ENCODE data around the gene PALM2AKAP2. TPM values are rescaled to one million over a fixed set of nuclear protein-coding genes. Genes with fewer than 3 reads are reported as not detected.

The PALM2AKAP2 gene
- total RNA-seq, 4 donors from 2014 or later: 2.0 to 8.2 (median 3.6) TPM

DNA sequence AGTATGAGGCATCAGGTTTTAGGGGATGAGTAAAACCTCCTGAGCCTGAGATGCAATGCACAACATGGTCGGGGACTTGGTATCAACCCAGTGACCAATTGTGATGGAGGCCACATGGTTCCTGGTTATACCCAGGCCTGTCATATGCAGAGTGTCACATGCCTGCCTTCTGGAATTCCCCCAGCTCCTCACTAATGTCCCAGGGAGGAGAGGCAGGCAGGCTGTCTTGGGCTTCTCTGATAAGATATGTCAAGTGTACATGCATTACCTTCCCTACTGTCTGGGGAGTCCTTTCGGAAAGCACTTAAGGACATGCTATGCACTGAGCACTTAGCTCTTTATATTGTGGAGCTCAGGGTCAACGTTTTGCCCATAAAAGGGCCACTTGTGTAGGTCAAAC, 14.2 kb upstream of the PALM2AKAP2 start:
- no peak overlapping the region for H3K27ac ChIP-seq
- no peaks in the 10 kb centered on the region for H3K9me3 ChIP-seq
- no peak for TF ChIP-seq POLR2A (IDR thresholded peaks at IDR 0.05)
- TF ChIP-seq CTCF (IDR thresholded peaks at IDR 0.05): no peak
- TF ChIP-seq POLR2AphosphoS5 (IDR thresholded peaks at IDR 0.05): no peak
- TF ChIP-seq EP300 (IDR thresholded peaks at IDR 0.05): no peak
- WGBS, 2 donors (ENCODE audit: low coverage in 1 of 2): 62 to 88% methylated on average over 2 to 3 of the region's 3 CpGs
- no peak for ATAC-seq
- no peaks in the 10 kb centered on the region for H3K4me1 ChIP-seq
- H3K4me3 ChIP-seq: no peak overlapping the region
- no peaks in the 10 kb centered on the region for H3K36me3 ChIP-seq
- no peaks in the 10 kb centered on the region for H3K27me3 ChIP-seq

DNA sequence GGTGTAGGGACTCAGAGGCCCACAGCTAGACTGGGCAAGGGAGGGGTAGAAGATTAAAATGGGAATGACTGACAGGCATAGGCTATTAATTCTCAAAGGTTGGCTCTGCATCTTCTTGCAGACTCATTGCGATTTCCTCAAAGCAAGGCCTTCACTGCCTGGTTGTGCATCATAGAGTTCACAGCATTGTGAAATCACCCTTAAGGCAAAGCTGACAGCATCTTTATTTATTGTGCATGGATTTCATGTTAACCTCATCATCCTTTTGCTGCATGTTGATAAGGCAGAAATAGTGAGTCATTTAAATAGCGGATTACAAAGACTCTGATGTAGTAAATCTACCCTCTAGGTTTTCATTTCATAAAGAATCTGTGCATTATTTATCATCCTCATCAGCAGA, 13.6 kb upstream of the PALM2AKAP2 start:
- no peaks in the 10 kb centered on the region for H3K27me3 ChIP-seq
- no peaks in the 10 kb centered on the region for H3K36me3 ChIP-seq
- 88 to 94% methylated on average over 2 of the region's 2 CpGs for whole genome bisulfite sequencing, 2 donors (ENCODE audit: low coverage in 1 of 2)
- no peaks in the 10 kb centered on the region for H3K9me3 ChIP-seq
- TF ChIP-seq POLR2A (IDR thresholded peaks at IDR 0.05) (no peak), POLR2AphosphoS5 (IDR thresholded peaks at IDR 0.05) (no peak), EP300 (IDR thresholded peaks at IDR 0.05) (no peak), CTCF (IDR thresholded peaks at IDR 0.05) (no peak)
- no peak overlapping the region for H3K27ac ChIP-seq
- peaks cover 0 to 5% (median 4%) of the 10 kb centered on the region in 3 donors for H3K4me1 ChIP-seq
- H3K4me3 ChIP-seq: no peak overlapping the region
- ATAC-seq: no peak

DNA sequence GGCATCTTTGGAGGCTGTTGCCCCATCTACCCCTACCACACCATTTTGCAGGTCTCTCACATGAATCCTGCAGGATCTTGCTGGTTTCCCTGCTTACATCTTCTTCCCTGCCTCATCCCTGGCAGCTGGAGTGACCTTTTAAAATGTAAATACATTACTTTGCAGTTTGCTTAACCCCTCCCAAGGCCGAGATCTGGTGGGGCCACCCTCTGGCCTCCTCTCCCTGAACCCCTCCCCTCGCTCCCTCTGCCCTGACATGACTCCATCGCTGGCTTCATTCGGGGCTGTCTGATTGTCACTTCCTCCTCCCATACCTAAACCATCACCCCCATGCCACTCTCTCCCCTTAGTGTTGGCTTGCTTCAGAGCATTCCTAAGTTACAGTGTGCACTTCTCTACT, 12.6 kb upstream of the PALM2AKAP2 start:
- H3K36me3 ChIP-seq: no peaks in the 10 kb centered on the region
- H3K27ac ChIP-seq: no peak overlapping the region
- WGBS, 2 donors (ENCODE audit: low coverage in 1 of 2): 34 to 36% methylated on average over 4 of the region's 4 CpGs
- TF ChIP-seq POLR2AphosphoS5 (IDR thresholded peaks at IDR 0.05) (no peak), CTCF (IDR thresholded peaks at IDR 0.05) (no peak), EP300 (IDR thresholded peaks at IDR 0.05) (no peak), POLR2A (IDR thresholded peaks at IDR 0.05) (no peak)
- H3K9me3 ChIP-seq: no peaks in the 10 kb centered on the region
- peaks cover 6 to 15% (median 11%) of the 10 kb centered on the region in 3 donors for H3K4me1 ChIP-seq
- ATAC-seq: no peak
- no peaks in the 10 kb centered on the region for H3K27me3 ChIP-seq
- no peak overlapping the region for H3K4me3 ChIP-seq

GRCh38 chr9:109767814-109768213, 12.2 kb upstream of the PALM2AKAP2 start:
- Histone ChIP-seq H3K27ac (no peak overlapping the region), H3K36me3 (no peaks in the 10 kb centered on the region), H3K9me3 (no peaks in the 10 kb centered on the region), H3K4me3 (no peak overlapping the region), H3K27me3 (no peaks in the 10 kb centered on the region), H3K4me1 (peaks cover 6 to 18% (median 11%) of the 10 kb centered on the region in 3 donors)
- TF ChIP-seq CTCF (IDR thresholded peaks at IDR 0.05) (no peak), POLR2A (IDR thresholded peaks at IDR 0.05) (no peak), POLR2AphosphoS5 (IDR thresholded peaks at IDR 0.05) (no peak), EP300 (IDR thresholded peaks at IDR 0.05) (no peak)
- WGBS, 2 donors (ENCODE audit: low coverage in 1 of 2): 83% methylated on average over 1 of the region's 1 CpG; no CpG with 5 or more reads in 1 of the 2 donors
- no peak for ATAC-seq

DNA sequence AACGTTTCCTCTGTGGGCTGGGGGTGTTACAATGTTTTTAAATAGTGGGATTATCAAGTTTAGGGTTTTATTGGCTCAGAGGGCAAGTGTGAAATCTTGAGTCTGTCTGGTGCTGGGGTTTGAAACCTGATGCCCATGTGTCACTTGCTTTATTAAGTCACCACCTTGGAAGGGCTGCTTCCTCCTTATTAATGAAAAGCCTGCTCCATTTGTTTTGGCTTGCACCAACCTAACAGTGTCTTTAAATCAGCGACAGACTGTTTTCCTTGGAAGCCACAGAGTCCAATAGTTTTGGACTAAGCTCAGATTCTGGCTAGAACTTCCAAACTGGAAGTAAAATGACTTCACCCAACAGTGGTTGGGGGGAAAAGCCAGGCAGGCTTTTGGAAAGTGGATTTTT, 10.7 kb upstream of the PALM2AKAP2 start:
- WGBS, 2 donors (ENCODE audit: low coverage in 1 of 2): 32 to 45% methylated on average over 1 to 2 of the region's 2 CpGs
- TF ChIP-seq CTCF (IDR thresholded peaks at IDR 0.05) (no peak), POLR2A (IDR thresholded peaks at IDR 0.05) (no peak), EP300 (IDR thresholded peaks at IDR 0.05) (no peak)
- no peak for ATAC-seq

More for the DNA sequence above, 10.7 kb upstream of the PALM2AKAP2 start:
- Histone ChIP-seq H3K27me3 (no peaks in the 10 kb centered on the region), H3K36me3 (no peaks in the 10 kb centered on the region), H3K4me3 (no peak overlapping the region), H3K9me3 (no peaks in the 10 kb centered on the region), H3K4me1 (peaks cover 6 to 18% (median 11%) of the 10 kb centered on the region in 3 donors), H3K27ac (no peak overlapping the region)
